Measurements from ENCODE around the gene OTOP2. TPM values are rescaled to one million over a fixed set of nuclear protein-coding genes. Genes with fewer than 3 reads are reported as not detected.

Gene OTOP2
- total RNA-seq, 2 donors from 2014 or later: not detected

- DNase-seq (peak; percentile 47 to 76 (median 58)), ATAC-seq (peak; percentile 6)
- TF ChIP-seq, protein P1, sequence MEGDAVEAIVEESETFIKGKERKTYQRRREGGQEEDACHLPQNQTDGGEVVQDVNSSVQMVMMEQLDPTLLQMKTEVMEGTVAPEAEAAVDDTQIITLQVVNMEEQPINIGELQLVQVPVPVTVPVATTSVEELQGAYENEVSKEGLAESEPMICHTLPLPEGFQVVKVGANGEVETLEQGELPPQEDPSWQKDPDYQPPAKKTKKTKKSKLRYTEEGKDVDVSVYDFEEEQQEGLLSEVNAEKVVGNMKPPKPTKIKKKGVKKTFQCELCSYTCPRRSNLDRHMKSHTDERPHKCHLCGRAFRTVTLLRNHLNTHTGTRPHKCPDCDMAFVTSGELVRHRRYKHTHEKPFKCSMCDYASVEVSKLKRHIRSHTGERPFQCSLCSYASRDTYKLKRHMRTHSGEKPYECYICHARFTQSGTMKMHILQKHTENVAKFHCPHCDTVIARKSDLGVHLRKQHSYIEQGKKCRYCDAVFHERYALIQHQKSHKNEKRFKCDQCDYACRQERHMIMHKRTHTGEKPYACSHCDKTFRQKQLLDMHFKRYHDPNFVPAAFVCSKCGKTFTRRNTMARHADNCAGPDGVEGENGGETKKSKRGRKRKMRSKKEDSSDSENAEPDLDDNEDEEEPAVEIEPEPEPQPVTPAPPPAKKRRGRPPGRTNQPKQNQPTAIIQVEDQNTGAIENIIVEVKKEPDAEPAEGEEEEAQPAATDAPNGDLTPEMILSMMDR (IDR thresholded peaks at IDR 0.05): no peak
- TF ChIP-seq POLR2A (IDR thresholded peaks at IDR 0.05): no peak
- Histone ChIP-seq H3K27ac (peak overlapping the region; percentile 60 to 94 (median 73)), H3K4me3 (no peak overlapping the region), H3K4me1 (peaks cover 49% of the 10 kb centered on the region), H3K27me3 (no peaks in the 10 kb centered on the region), H3K36me3 (replicated peaks in 1 of 2; ENCODE audit: insufficient read depth in 1 of 2, low read depth in 2 of 2) (no peaks in the 10 kb centered on the region), H3K9me3 (no peaks in the 10 kb centered on the region)
- intact Hi-C loops (cut with DNase I): no loop called here
- WGBS, 2 donors: 40 to 41% methylated on average over 6 to 19 of the region's 19 CpGs
These were observed 46.2 kb upstream of the OTOP2 start for GRCh38 chr17:74877592-74878548.

DNA sequence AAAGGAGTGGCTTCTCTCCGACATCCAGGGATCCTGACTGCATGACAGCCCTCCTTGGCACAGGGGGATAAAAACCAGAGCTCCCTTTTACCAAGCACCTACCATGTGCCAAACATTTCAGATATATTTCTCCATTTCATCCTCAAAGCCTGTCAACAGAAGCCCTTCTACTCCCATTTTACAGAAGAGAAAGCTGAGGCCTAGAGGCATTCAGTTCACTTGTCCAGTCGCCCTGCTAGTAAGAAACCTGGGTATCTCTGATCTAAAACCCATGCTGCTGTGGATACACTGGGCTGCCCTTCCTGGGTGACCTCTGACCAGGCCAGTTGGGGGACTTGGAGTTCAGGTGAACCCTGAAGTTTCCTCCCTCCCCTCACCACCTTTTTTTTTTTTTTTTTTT, 45.4 kb upstream of the OTOP2 start:
- no peak for DNase-seq
- Histone ChIP-seq H3K4me3 (no peak overlapping the region), H3K9me3 (no peaks in the 10 kb centered on the region), H3K36me3 (replicated peaks in 1 of 2; ENCODE audit: insufficient read depth in 1 of 2, low read depth in 2 of 2) (no peaks in the 10 kb centered on the region), H3K27me3 (no peaks in the 10 kb centered on the region), H3K4me1 (peaks cover 49% of the 10 kb centered on the region), H3K27ac (no peak overlapping the region)
- TF ChIP-seq, protein P1 (IDR thresholded peaks at IDR 0.05): no peak
- TF ChIP-seq POLR2A (IDR thresholded peaks at IDR 0.05): no peak
- intact Hi-C loops (cut with DNase I): no loop called here
- no peak for ATAC-seq
- WGBS, 2 donors: 85 to 94% methylated on average over 2 of the region's 2 CpGs

DNA sequence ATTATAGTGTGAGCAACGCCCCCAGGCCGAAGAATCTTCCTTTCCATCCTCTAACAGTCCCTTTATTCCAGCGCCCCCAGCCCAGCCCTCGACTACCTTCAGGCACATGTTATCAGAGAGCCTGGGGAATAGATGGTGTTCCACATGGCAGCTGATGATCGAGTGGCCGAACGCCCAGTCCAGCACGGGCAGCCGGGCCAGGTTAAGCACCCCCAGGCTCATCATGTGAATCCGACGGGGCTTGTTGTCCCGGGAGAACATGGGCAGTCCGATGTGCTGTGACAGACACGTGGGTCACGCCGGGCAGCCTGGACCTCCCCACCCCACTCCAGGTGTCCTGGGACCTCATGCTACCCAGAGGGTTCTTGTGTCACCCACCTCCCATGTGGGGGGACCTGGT, 44.8 kb upstream of the OTOP2 start:
- no peak for ATAC-seq
- intact Hi-C loops (cut with DNase I): no loop called here
- no peak for TF ChIP-seq POLR2A (IDR thresholded peaks at IDR 0.05)
- TF ChIP-seq, protein P1 (IDR thresholded peaks at IDR 0.05): no peak
- 81% methylated on average over 4 to 11 of the region's 16 CpGs for whole genome bisulfite sequencing, 2 donors
- Histone ChIP-seq H3K4me1 (peaks cover 42% of the 10 kb centered on the region), H3K27me3 (no peaks in the 10 kb centered on the region), H3K9me3 (no peaks in the 10 kb centered on the region), H3K27ac (no peak overlapping the region), H3K36me3 (replicated peaks in 1 of 2; ENCODE audit: insufficient read depth in 1 of 2, low read depth in 2 of 2) (no peaks in the 10 kb centered on the region), H3K4me3 (no peak overlapping the region)
- no peak for DNase-seq

GRCh38 chr17:74881073-74881472, 43.0 kb upstream of the OTOP2 start:
- TF ChIP-seq, protein P1 (IDR thresholded peaks at IDR 0.05): no peak
- TF ChIP-seq POLR2A (IDR thresholded peaks at IDR 0.05): no peak
- H3K36me3 ChIP-seq (replicated peaks in 1 of 2; ENCODE audit: insufficient read depth in 1 of 2, low read depth in 2 of 2): no peaks in the 10 kb centered on the region
- H3K9me3 ChIP-seq: no peaks in the 10 kb centered on the region
- no peak overlapping the region for H3K4me3 ChIP-seq
- DNase-seq (no peak), ATAC-seq (no peak)
- peaks cover 27% of the 10 kb centered on the region for H3K4me1 ChIP-seq
- H3K27ac ChIP-seq: no peak overlapping the region
- intact Hi-C loops (cut with DNase I): no loop called here
- 82 to 100% methylated on average over 1 to 11 of the region's 11 CpGs for WGBS, 2 donors
- H3K27me3 ChIP-seq: no peaks in the 10 kb centered on the region
